HG03354 (cell line): Measurements from ENCODE around the gene SEMA3B.
"Not testable (repeated sequence)": the region's sequence is repeated elsewhere in the genome, so short reads cannot be mapped to it uniquely, and the experiment has no call there.

Source experiments
- ATAC-seq: cut with Tn5 transposase; IDR thresholded peaks from one replicate; pipeline ENCODE4 v1.9.1; 2021; ENCODE audit warnings: mild to moderate bottlenecking; ENCODE audit not compliant: unreplicated experiment, poor library complexity, severe bottlenecking

Gene SEMA3B

GRCh38 chr3:50237133-50237651, 31.8 kb upstream of the SEMA3B start:
- ATAC-seq: no peak

GRCh38 chr3:50237754-50238548, 31.0 kb upstream of the SEMA3B start:
- ATAC-seq: peak; percentile 40

DNA sequence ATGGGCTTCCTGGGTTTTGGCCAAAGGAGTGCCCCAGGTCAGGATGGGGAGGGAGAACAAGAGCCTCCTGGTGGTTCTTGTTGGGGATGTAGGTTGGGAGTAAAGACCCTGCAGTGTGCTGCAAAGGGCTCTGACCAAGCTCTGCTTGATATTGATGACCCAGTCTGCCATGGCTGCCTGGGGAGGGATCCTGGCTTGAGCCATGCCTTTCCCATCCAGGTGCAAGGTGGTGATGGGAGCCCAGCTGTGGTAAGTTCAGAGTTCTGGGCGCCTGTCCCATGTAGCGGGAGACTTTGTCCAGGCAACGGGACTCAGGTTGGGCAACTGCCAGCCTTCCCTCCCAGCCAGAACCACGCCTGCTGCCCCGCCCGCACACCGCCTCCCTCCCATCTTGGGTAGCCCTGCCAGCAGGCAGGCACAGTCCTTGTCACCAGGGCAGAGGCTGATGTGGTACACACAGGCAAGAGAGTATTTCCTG, 30.4 kb upstream of the SEMA3B start:
- ATAC-seq: no peak

DNA sequence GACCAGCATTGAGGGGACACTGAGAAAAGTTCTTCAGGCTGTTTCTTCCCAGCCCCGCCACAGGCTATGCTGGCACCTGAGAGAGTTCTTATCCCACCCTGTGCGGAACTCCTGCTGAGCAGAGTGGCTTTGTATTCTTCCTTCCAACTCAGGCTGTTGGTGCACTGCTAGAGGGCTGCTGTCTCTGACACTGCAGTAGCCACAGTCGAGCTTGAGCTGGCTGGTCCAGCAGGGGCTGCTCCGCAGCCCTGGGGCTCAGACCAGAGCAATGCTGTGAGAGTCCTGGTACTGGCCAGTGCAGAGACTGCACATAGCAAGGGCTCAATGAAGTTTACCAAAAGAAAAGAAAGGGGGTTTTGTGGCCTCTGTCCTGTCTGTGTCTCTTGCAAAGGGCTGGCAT, 29.3 kb upstream of the SEMA3B start:
- no peak for ATAC-seq

- ATAC-seq: no peak
These were observed 27.8 kb upstream of the SEMA3B start for GRCh38 chr3:50241163-50241562.

DNA sequence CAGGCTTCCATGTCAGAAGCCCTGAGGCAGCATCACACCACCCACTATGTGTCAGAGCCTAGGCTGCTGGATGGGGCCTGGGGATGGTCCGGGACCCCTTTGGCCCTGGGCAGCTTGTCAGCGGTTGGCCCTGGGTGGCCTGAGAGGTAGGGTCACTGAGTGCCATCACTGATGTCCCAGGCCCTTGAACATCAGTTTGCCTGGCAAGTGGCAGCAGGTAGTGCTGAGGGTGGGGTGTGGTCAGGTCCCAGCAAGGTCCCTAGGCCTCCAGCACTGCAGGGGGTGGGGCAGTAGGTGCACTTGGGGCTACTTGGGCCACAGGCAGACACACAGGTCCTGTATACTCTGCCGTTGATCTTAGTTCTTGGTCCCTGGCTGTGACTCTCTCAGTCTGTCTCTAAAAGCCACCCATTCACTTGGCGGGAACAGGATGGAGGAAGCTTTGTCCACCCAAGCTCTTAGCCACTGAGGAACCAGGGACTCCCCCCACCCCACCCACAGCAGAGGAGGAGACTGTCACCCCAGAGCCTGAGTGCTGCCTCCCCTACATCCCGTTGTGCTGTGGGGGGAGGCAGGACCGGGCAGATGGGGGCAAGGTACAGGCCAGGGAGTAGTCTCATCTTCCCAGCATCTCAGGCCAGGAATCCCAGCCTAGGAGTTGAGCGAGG, 27.1 kb upstream of the SEMA3B start:
- ATAC-seq: no peak

DNA sequence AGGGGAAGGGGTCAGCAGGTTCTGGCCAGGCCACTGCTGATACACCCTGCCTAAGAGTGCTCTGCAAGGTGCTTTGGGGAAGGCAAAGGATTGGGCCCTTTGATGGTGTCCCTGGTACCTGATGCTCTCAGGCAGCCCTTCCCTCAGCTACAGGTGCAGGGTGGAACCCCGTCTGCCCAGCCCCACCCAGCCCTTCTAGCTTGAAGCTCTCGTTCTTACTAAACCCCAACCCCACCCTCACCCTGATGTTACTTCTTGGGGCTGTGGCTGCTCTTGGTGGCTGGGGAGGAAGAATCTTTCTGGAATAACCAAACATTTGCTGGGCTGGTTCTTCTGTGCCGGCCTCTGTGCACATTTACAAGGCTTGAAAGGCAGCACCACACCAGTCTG, 26.6 kb upstream of the SEMA3B start:
- no peak for ATAC-seq

GRCh38 chr3:50242851-50243542, 25.9 kb upstream of the SEMA3B start:
- ATAC-seq: no peak

- ATAC-seq: no peak
These were observed 25.4 kb upstream of the SEMA3B start for GRCh38 chr3:50243543-50243895.

DNA sequence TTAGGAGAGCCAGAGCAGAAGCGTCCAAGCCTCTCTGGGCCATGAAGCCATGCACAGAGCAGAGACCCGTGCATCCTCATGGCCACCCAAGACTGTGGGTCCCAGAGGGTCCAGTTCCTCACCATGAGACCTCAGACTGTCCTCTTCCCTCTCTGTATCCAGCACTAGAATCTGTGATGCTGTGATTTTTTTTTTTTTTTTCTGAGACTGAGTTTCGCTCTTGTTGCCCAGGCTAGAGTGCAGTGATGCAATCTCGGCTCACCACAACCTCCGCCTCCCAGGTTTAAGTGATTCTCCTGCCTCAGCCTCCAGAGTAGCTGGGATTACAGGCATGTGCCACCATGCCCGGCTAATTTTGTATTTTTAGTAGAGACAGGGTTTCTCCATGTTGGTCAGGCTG, 24.1 kb upstream of the SEMA3B start:
- not testable (repeated sequence) for ATAC-seq

DNA sequence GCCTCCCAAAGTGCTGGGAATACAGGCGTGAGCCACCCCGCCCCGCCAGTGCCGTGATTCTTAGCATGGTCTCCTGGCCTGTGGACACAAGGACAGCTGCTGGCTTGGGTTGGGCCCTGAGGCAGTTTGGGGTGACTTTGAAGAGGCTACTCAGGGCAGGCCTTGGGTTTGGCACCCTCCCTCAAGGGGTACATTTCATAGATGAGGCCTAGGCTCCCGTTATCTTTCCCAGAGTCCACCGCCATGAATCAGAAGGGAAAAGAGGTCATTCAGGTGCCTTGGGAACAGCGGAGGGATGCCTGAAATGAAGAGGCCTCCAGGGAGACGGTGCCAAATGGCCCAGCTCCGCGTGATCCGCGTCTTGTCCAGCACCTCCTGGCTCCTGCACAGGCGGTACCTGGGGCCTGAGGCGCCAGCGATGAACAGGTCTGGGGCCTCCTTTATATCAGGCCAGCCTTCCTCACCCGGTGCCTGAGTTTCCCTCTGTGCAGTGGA, 23.6 kb upstream of the SEMA3B start:
- ATAC-seq: no peak

- peak; percentile 78 for ATAC-seq
These were observed 23.0 kb upstream of the SEMA3B start for GRCh38 chr3:50245831-50246516.

GRCh38 chr3:50246517-50246954, 22.4 kb upstream of the SEMA3B start:
- peak; percentile 64 for ATAC-seq

DNA sequence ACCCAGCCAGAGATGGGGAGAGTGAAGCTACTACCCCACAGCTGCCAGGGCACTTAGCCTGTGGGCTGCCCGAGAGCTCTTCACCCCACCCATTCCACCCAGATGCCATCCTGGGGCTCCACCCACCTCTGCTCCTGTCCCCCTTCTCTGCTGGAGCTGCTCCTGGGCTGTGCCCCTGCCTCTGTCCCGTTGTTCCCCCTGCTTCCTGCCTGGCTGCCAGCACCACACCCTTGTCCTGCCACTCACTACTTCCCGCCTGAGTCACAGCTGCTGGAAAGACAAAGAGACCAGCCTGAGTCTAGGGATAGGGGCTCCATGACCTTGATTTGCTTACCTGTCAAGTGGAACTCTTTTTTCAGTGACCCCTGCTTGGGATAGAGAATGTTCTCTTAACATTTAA, 20.6 kb upstream of the SEMA3B start:
- no peak for ATAC-seq

GRCh38 chr3:50249457-50249856, 19.5 kb upstream of the SEMA3B start:
- ATAC-seq: no peak

DNA sequence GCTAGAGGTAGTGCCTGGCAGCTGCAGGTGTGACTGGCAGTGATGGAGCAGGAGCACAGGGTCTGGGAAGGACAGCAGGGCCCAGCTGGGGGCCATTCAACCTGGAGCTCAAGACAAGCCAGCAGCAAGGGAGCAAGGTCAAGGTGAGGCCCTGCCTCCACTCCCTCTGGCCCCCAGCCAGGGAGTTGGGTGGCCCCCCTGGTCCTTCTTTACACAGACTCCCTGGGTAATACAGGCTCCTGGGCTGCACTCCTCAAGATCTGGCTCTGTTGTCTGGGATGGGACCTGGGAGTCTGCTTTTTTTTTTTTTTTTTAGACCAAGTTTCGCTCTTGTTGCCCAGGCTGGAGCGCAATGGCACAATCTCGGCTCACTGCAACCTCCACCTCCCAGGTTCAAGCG, 18.4 kb upstream of the SEMA3B start:
- no peak for ATAC-seq

DNA sequence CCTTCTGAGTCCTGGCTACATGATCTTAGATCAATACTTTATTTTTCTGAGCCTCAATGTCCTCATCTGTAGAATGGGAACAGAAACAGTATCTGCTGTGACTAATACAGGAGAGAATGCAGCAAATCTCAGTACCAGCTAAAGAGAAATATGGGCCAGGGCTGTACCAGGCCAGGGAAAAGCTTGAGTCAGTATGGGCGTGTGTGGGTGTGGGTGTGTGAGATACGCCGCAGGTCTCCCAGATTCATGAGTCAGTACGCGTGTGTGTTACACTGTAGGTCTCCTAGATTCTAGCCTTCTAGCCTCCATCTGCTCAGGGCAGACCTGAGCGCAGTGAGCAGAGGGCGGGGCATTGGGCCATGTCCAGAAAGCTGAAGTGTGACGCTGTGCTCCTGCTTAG, 17.7 kb upstream of the SEMA3B start:
- no peak for ATAC-seq

DNA sequence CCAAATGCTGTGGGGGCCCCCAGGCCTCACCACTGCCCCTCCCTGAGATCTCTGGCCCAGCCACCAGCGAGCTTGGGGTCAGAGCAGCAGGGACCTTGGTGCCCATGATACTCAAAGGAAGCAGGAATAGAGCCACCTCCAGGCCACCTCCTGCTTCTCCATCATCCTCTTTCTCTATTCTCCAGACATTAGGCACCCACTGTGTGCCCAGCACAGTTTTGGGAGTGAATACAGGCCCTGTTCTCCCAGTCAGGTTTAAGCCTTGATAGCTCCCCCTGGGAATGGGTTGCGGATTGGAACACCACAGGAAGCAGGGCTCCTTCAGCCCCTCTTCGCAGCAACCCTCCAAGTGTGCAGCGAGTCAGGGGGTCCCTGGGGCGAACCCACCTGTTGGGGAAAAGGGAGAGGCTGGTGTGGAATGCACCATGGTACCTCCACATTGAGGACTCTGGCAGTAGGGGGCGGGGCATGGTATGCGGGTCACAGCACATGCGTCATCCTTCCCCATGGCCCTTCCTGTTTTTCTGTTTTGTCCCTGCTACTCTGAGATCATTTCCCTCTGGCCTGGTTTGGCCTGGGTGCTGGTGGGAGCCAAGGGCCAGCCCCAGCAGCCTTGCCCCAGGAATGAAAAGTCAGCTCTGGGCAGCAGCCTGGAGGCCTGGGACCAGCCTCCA, 14.2 kb upstream of the SEMA3B start:
- no peak for ATAC-seq

- ATAC-seq: no peak
These were observed 13.7 kb upstream of the SEMA3B start for GRCh38 chr3:50255251-50255615.
